GM12801 (cell line): ENCODE results near the gene TSPAN15.

Source experiments
- CTCF ChIP-seq: IDR thresholded peaks from one replicate; pipeline ENCODE4 v1.5.1; 2011; ENCODE audit warnings: control low read depth; ENCODE audit not compliant: insufficient read length; ENCODE audit errors: extremely low read depth

TSPAN15 gene

GRCh38 chr10:69451784-69452251 lies 553 bp downstream of the TSPAN15 start:
- TF ChIP-seq CTCF, result no peak

- TF ChIP-seq CTCF, result no peak
Observed at GRCh38 chr10:69452676-69453415, 1.6 kb downstream of the TSPAN15 start.

GRCh38 chr10:69453795-69454194 lies 2.5 kb downstream of the TSPAN15 start:
- TF ChIP-seq CTCF, result no peak

GRCh38 chr10:69455006-69455763 lies 3.9 kb downstream of the TSPAN15 start:
- TF ChIP-seq CTCF, result no peak

- no peak for TF ChIP-seq CTCF
Observed at GRCh38 chr10:69456880-69457693, 5.8 kb downstream of the TSPAN15 start.

GRCh38 chr10:69457771-69458237 lies 6.5 kb downstream of the TSPAN15 start:
- no peak for TF ChIP-seq CTCF
